HuH-7 (cell line): Measurements from ENCODE around the gene TMEM18.
"Not testable (repeated sequence)": the region's sequence is repeated elsewhere in the genome, so short reads cannot be mapped to it uniquely, and the experiment has no call there.

Experiments
- DNase-seq: peaks from one replicate; pipeline ENCODE4 v3.0.0; 2011; ENCODE audit warnings: low spot score

The TMEM18 gene

GRCh38 chr2:677056-677958 lies at the start of gene TMEM18:
Gene TMEM18, minus strand, starts transcription at chr2:677406. Its CDS starts 61 bp downstream, at chr2:677345.
- DNase-seq = peak; percentile 84

GRCh38 chr2:726169-726568 lies 49.0 kb upstream of the TMEM18 start:
- DNase-seq = no peak

- no peak for DNase-seq
These were observed 48.3 kb upstream of the TMEM18 start for GRCh38 chr2:725468-725867.

- DNase-seq = no peak
These were observed 46.6 kb upstream of the TMEM18 start for GRCh38 chr2:723761-724160.

GRCh38 chr2:720842-721241 lies 43.6 kb upstream of the TMEM18 start:
- DNase-seq = no peak

- no peak for DNase-seq
These were observed 42.5 kb upstream of the TMEM18 start for GRCh38 chr2:719734-720133.

GRCh38 chr2:719191-719590 lies 42.0 kb upstream of the TMEM18 start:
- no peak for DNase-seq

GRCh38 chr2:717661-718060 lies 40.5 kb upstream of the TMEM18 start:
- no peak for DNase-seq

- DNase-seq = no peak
These were observed 38.8 kb upstream of the TMEM18 start for GRCh38 chr2:715854-716560.

- no peak for DNase-seq
These were observed 37.8 kb upstream of the TMEM18 start for GRCh38 chr2:715038-715437.

GRCh38 chr2:714005-714741 lies 37.0 kb upstream of the TMEM18 start:
- DNase-seq = peak; percentile 26

GRCh38 chr2:710867-711665 lies 33.9 kb upstream of the TMEM18 start:
- no peak for DNase-seq

- DNase-seq = no peak
These were observed 32.0 kb upstream of the TMEM18 start for GRCh38 chr2:709138-709765.

GRCh38 chr2:708667-709066 lies 31.5 kb upstream of the TMEM18 start:
- no peak for DNase-seq

- DNase-seq = no peak
These were observed 28.8 kb upstream of the TMEM18 start for GRCh38 chr2:705971-706511.

GRCh38 chr2:702765-703164 lies 25.6 kb upstream of the TMEM18 start:
- not testable (repeated sequence) for DNase-seq

GRCh38 chr2:696999-697627 lies 19.9 kb upstream of the TMEM18 start:
- DNase-seq = no peak

GRCh38 chr2:696463-696862 lies 19.3 kb upstream of the TMEM18 start:
- DNase-seq = no peak

- DNase-seq = no peak
These were observed 17.8 kb upstream of the TMEM18 start for GRCh38 chr2:694906-695510.

GRCh38 chr2:694174-694573 lies 17.0 kb upstream of the TMEM18 start:
- DNase-seq = no peak
